Stimulated activated CD4-positive, alpha-beta T cell treated with anti-CD3 and anti-CD28 coated beads, Interleukin-2, amount 100 ng/mL, for 4 hours (primary cell): ENCODE data around the gene BORCS5.

ENCODE experiments used
- DNase-seq: peaks from one replicate; pipeline ENCODE4 v3.0.0-alpha.2; 2020; ENCODE audit warnings: low read depth

BORCS5 gene

GRCh38 chr12:12353807-12354206 is 3.1 kb upstream of the BORCS5 start:
- DNase-seq: no peak

GRCh38 chr12:12356467-12356895 is 397 bp upstream of the BORCS5 start:
- no peak for DNase-seq

DNA sequence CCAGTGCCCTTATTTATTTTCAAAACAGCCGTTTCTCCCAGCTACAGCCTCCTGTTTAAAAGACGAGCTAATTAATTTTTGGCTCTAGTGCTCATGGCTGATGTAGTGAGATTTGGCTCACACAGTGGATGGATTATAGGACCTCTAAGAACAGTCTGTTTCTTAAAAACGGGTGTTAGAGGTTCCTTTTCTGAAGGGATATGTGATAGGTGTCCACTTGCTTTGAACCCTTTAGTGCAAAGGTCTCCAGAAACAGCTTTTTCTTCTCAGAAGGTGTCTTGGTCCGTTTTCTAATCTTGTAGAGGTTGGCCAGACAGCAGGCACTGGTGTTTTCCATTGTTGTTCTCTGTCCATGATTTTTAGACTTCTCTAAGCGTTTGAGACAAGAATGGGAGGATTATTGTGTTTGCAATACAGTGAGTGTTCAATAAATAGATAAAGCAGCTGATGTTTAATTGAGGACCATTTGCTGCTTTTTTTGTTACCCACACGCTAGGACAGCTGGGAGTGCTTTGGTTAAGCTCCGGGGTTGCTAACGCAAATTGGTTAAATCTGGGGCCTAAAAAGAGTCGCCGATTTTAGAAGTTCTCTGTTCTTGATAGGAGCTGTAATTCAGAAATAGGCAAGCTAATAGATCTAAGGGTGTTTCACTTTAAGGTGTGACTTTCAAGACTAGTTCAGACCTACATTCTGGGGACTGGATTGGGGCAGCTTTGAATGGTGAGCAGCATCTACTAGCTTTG is 1.0 kb downstream of the BORCS5 start:
- no peak for DNase-seq

DNA sequence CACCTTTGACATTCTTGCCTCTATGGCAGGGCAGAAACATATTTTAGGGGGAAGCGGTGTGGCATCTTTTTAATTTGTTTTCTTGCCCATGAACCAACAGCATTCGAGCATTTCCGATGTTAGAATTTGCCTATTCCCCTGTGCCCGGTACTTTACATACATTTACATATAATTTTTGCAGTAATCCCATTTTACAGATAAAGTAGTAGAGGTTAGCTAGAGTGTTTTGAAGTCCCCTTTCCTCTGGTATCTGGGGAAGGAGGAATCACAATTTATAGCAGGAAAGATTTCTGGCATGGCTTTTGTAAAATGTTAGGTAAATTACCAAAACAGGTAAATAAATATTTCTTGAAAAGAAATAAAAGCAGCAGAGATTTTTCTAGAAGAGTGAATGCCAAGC is 1.6 kb downstream of the BORCS5 start:
- DNase-seq: no peak

DNA sequence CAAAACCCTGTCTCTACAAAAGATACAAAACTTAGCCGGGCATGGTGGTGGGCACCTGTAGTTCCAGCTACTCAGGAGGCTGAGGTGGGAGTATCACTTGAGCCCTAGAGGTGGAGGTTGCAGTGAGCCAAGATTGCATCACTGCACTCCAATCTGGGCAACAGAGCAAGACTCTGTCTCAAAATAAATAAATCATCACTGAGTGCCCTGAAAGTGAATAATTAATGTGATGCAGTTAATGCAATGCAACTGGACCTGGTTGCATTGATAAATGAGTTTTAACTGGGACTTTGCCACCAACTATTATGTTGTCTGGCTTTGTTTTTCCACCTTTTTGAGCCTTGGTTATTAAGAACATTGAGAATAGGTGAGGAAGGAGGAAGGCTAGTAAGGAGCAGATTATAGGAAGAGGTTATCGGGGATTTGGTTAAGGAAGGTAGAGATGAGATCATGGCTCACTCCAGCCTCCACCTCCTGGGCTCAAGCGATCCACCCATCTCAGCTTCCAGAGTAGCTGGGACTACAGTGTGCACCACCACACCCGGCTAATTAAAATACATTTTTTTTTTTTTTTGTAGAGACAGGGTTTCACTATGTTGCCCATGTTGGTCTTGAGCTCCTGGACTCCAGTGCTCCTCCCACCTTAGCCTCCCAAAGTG is 8.0 kb downstream of the BORCS5 start:
- DNase-seq: no peak

- no peak for DNase-seq
Measured at GRCh38 chr12:12365446-12365802, 8.5 kb downstream of the BORCS5 start.

DNA sequence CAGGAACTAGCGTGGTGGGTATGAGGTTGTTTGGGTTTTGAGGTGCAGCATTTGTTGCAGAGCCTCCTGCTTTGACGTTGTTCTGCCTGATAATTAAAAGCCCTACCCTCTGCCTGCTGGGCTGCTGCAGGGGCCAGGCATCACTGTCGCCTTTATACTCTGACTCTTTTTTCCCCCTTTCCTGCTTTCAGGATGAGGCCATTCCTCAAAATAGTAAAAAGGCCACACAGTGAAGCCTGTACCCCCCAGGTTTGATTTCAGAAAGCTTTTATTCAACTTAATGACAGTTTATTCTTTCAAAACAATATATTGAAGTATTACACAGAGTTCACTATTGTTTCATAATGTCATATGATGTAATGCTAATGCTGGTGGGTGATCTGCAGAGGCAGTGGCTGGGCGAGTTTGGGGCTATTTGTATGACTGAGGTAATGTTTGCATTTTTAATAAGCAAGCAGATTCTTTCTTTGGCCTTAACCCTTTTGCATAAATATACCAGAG is 9.1 kb downstream of the BORCS5 start:
- DNase-seq: no peak

DNA sequence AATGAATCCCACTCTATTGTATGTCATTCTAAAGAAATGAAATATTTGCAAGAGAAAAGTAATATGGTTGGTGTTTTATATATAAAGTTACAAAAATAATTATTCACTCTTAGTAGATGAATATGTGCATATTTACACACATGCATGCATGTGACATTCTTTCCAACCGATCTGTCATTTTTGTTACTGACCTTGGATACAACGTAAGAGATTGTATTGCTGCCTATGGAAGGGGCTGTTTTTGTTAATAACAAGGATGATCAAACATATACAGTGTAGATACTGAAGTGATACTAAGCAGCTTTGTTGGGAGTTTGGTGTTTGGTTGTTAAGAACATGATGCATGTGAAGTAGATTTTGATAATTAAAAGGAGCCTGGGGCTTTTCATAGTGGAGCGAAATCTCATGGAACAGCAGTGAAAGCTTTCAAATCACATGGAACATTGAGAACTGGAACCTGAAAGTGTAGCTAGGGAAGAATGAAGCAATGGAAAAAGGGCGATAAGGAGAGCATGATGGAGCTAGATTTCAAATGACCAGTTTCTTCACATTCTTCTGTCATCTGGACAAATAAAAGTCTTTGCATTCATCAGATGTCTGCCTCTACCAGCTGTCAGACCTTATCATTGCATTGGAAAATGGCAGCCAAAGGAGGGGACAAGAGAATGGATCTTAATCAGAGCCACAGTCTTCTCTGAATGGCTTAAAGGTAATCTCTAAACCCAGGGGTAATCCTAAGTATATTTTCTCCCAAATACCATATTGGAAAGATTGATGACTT is 10.0 kb downstream of the BORCS5 start:
- no peak for DNase-seq

DNA sequence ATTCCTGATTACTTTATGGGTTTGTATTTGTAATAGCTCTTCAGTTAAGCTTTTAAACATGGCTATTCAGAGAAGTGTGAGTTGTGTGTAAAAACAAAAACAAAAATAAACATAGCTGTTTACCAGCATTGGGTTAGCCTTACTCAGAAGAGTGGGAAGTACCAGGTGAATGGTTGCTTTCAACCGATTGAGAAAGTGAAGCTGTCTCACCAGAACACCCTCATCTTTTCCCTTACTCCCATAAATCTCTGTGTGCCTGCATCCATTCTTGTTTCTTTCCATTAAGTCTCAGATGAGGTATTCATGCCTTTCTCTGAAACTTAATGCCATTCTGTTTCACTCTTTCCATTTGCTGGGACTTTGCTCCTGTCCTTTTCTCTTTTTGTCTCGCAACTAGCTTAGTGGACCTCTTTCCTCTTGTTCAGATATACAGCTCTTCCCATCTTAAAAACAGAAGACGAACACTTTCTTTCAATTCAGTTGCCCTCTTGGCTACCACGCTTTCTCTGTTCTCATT is 10.7 kb downstream of the BORCS5 start:
- no peak for DNase-seq

DNA sequence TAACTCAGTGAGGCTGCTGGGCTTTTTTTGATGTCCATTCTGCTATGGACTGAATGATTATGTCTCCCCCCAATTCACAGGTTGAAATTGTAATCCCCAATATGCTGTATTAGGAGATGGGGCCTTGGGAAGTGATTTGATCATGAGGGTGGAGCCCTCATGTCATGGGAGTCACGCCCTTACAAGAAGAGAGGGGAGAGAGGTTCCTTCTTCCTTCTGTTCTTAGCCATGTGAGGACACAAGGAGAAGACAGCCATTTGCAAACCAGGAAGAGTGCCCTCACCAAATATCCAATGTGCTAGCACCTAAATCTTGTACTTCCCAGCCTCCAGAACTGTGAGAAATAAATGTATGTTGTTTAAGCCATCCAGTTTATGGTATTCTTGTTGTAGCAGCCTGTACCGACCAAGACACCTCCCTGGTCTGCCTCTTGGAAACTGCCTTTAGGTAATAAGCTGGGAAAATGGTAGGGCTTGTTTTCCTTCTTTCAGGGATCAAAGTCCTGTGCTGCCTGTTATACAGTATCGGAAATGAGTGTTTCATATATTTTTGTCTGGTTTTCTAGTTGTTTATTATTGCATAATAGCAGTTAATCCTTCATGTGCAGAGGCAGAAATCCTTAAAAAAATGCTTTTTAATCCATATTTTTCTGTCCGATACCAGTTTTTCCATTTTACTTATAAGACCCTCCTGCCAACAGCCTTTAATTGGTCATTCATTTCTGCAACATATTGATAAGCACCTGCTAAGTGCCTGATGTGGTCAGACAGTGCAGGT is 16.3 kb downstream of the BORCS5 start:
- DNase-seq: no peak

GRCh38 chr12:12376646-12377448 is 20.0 kb downstream of the BORCS5 start:
- no peak for DNase-seq

- no peak for DNase-seq
Measured at GRCh38 chr12:12378616-12379015, 21.7 kb downstream of the BORCS5 start.

- no peak for DNase-seq
Measured at GRCh38 chr12:12379831-12380730, 23.2 kb downstream of the BORCS5 start.

GRCh38 chr12:12380949-12381593 is 24.2 kb downstream of the BORCS5 start:
- no peak for DNase-seq

DNA sequence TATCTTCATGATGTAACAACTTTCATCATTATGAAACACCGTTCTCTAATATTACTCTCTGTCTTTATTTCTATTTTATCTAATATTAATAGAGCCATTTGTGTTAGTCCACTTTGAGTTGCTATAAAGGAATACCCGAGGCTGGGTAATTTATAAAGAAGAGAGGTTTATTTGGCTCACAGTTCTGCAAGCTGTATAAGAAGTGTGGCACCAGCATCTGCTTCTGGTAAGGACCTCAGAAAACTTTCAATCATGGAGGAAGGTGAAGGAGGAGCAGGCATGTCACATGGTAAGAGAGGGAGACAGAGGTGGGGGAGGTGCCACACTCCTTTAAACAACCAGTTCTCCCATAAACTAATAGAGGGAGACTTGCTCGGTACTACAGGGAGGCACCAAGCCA is 25.1 kb downstream of the BORCS5 start:
- DNase-seq: no peak

DNA sequence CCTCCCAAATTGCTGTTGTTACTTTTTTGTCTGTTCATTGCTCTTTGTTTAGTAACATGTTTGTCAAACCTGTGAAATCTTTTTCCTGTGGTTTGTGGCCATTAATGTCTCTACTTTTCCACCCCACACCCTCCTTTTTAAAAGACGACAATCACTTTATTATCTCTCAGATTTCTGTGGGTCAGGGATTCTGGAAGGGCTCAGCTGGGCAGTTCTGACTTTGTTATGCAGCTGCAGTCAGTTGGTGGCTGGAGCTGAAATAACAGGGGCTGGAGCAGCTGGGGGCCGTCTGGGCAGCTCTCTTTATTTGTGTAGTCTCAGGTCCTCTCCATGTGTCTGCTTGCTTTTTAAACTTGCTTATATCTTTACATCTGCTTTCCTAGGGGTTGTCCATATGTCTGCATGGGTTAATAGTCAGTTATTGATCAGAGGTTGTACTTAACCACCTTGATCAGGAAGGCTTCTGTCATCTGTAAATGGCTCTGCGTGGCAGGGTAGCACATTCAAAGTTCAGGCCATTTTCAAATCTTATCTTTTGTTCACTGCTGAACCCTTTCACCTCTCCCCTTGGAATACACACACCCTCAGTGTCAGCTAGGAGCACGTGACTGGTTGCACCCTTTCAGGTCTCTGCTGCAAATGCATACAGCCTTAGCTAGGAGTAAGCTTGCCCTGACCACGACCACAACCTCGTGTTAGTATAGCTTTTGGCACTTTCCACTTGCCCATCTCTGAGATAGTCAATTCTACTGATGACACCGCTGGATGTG is 27.9 kb downstream of the BORCS5 start:
- DNase-seq: no peak

DNA sequence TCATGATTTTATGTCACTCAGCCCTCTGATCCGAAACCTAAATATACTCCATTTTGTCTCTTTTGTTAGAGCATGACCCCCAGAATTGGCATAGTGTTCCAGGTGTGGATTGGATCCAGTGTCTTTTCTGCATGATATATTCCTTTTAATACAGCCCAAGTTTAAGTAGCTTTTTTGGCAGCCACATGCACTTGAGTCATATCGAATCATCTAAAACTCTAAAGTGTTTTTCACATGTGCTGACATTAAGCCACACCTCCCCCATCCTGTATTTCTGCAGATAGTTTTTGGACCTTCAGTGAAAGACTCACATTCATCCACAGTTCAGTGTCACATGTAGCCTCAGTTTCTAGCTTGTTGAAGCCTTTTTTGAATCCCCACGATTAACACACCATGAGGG is 30.6 kb downstream of the BORCS5 start:
- no peak for DNase-seq

DNA sequence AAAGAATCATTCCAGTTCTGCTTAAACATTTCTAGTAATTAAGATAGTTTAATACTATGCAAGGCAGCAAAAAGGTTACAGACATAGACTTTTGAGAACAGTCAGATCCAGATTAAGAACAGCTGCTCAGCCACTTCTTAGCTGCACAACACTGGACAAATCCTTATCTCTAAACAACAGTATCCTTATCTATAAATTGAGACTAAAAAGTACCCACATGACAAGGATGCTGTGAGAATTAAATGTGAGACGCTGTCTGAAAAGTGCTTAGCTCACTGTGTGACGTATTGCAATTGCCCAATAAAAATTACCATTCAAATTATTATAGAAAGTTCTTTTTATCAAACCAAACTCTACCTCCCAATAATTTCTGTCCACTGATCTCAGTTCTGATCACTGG is 35.5 kb downstream of the BORCS5 start:
- DNase-seq: no peak

- no peak for DNase-seq
Measured at GRCh38 chr12:12393171-12393570, 36.3 kb downstream of the BORCS5 start.
